ENCODE measurements around the gene CUBN. TPM values are rescaled to one million over a fixed set of nuclear protein-coding genes. Genes with fewer than 3 reads are reported as not detected.

The CUBN gene
- under 1 TPM; 0.37 to 0.42 TPM for total RNA-seq
- long read RNA-seq: 0 reads

GRCh38 chr10:17129741-17130140, at the start of gene CUBN:
Gene CUBN, minus strand, starts transcription at chr10:17129811. Its CDS starts 46 bp downstream, at chr10:17129765.
- ATAC-seq (no peak), DNase-seq (no peak)
- intact Hi-C loops (cut with DNase I, micrococcal nuclease): no loop called here

DNA sequence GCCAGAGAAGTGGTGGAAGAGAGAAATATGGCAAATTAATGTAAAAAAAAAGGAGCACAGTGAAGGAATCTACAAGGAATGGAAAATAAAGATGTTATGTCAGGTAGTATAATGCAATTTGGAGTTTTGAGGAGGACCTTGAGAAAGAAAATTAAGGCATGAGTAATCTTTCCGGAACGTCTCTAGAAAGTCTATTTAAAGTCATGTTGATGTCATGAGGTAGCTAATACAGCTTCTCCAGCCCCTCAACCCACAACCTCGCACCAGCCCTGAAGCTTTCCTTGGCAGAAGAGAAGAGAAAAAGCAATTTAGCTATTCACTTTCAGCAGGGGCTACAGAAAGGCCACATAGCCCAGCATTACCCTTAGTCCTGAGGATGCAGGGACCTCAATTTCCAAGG, 49.4 kb upstream of the CUBN start:
- intact Hi-C loops (cut with DNase I, micrococcal nuclease): no loop called here
- DNase-seq: no peak
- no peak for ATAC-seq

- ATAC-seq (peak; percentile 63), DNase-seq (no peak)
- intact Hi-C loops (cut with DNase I, micrococcal nuclease): no loop called here
These were observed 48.4 kb upstream of the CUBN start for GRCh38 chr10:17178006-17178405.

DNA sequence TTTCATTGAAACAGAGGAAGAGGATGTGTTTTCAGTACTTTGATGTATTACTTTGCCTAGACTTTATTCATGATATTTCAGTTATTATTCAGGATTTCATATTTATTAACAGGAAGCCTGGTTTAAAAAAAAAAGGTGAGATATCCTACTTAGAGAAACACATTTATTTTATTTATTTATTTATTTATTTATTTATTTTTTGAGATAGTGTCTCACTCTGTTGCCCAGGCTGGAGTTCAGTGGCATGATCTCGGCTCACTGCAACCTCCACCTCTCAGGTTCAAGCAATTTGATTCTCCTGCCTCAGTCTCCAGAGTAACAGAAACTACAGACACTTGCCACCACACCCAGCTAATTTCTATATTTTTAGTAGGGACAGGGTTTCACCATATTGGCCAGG, 47.4 kb upstream of the CUBN start:
- ATAC-seq: no peak
- no peak for DNase-seq
- intact Hi-C loops (cut with DNase I, micrococcal nuclease): no loop called here

- intact Hi-C loops (cut with DNase I, micrococcal nuclease): no loop called here
- DNase-seq (no peak), ATAC-seq (no peak)
These were observed 46.5 kb upstream of the CUBN start for GRCh38 chr10:17176091-17176490.

DNA sequence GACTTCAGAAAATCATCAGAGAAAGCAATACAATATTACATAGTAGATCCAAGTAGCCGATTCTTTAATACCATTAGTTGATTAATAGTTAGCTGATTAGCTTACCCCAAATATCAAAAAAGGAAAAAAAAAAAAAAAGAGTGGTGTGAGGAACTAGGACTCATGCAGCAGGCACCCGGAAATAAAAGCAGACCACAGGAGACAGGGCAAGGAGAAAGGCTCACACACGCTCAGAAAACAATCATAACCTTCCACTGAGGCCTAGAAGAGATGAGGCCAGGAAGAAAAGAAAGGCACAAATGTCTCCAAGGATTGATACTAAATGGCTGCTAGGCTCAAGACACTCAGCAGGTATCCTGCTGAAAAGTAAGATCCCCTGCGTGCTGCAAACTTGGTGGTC, 45.9 kb upstream of the CUBN start:
- ATAC-seq (no peak), DNase-seq (no peak)
- intact Hi-C loops (cut with DNase I, micrococcal nuclease): no loop called here

- intact Hi-C loops (cut with DNase I, micrococcal nuclease): no loop called here
- no peak for DNase-seq
- ATAC-seq: no peak
These were observed 45.0 kb upstream of the CUBN start for GRCh38 chr10:17174626-17175025.

DNA sequence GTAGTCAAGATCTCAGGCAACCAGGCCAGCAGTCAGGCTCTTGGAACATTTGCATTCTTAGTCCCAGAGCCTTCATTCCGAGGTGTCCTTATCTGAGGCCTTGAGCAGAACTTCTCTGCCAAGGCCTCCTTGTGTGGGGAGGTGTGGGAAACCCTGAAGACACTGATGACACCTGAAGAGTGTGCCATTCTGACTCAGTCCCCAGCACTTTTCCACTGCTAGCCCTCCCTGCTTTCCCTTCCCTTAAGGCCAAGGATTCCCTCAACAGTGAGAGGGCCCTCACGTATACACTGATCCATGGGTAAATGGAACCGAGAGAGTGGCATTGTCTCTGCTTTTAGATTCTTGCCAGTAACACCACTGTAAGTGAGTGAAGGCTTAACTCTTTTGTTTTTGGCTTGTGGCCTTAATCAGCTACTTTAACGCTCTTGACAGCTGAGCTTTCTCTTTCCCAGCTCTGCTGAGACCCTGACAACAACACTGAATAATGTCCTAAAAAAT, 41.6 kb upstream of the CUBN start:
- DNase-seq (no peak), ATAC-seq (no peak)
- intact Hi-C loops (cut with DNase I, micrococcal nuclease): no loop called here

DNA sequence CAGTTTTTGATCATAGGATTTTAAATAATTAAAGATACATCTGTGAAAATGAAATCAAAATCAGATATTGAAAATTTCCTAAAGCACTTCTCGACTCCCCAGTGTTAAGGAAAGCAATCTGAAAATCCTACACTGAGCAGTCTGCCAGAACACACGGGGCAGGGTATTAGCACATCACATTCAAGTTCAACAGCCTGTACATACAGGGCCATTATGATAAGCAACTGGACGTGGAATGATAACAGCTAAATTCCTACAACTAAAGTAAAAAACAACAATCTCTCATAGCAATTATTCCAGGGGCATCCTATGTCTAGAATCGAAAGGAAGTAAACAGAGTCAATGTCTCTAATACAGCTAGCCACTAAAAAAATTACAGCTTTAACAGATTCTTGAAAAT, 40.2 kb upstream of the CUBN start:
- intact Hi-C loops (cut with DNase I, micrococcal nuclease): no loop called here
- DNase-seq (no peak), ATAC-seq (no peak)

DNA sequence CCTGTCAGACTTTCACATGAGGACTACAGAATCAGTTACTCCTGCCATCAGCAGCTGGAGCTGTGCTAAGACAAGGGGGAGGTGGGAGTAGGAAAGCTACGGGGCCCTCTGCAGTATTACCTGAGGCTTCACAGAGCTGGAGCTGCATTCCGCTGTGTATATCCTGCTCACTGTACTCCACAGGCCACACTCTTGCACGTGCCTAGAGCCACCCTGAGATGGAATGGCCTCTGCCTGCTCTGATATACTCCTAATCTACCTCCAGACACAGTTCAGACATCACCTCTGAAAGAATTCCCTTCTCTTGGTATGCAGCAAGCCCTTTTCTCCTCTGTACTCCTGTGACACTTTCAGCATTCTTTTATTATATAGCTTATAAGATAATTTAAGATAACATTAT, 37.1 kb upstream of the CUBN start:
- DNase-seq: no peak
- ATAC-seq: no peak
- intact Hi-C loops (cut with DNase I, micrococcal nuclease): no loop called here

DNA sequence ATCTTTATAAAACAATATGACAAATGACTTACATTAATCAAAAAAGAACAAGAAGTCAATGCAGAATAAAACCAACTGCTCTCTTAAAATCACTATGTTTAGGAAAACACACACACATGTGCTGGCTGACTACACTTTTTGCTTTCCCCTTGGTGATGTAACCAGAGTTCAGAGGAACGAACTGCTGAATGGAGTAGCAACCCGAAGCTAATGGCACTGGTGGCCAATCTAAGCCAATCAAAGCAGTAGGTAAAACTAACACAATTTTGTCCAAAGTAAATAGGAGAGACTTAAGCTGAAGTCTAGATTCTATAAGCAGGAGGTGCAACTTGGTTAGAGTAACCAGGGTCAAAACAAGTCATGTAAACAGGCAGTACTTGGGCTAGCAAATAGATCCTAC, 33.2 kb upstream of the CUBN start:
- intact Hi-C loops (cut with DNase I, micrococcal nuclease): no loop called here
- ATAC-seq: no peak
- DNase-seq: no peak

- intact Hi-C loops (cut with DNase I, micrococcal nuclease): no loop called here
- DNase-seq: no peak
- no peak for ATAC-seq
These were observed 32.2 kb upstream of the CUBN start for GRCh38 chr10:17161775-17162174.

- DNase-seq (no peak), ATAC-seq (no peak)
- intact Hi-C loops (cut with DNase I, micrococcal nuclease): no loop called here
These were observed 27.4 kb upstream of the CUBN start for GRCh38 chr10:17157024-17157423.

- peak; percentile 69 for ATAC-seq
- intact Hi-C loops (cut with DNase I, micrococcal nuclease): no loop called here
- no peak for DNase-seq
These were observed 26.2 kb upstream of the CUBN start for GRCh38 chr10:17155826-17156225.

DNA sequence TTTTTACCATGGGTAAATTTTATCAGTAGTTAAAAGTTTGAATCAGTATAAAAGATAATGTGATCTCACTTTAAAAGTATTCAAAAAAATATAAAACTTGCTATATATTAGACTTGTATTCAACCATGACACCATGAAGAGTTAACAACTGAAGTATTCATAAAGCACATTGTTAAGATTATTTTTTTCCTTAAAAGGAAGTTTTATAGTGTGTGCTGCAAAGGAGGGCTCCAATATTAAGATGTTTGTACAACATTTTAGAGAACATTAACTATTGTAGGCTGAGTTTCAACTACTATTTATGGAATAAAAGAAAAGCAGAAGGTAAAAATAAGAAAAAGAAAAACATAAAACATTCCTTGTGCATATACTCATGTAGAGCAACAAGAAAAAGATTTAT, 24.5 kb upstream of the CUBN start:
- DNase-seq (no peak), ATAC-seq (no peak)
- intact Hi-C loops (cut with DNase I, micrococcal nuclease): no loop called here

- ATAC-seq: no peak
- intact Hi-C loops (cut with DNase I, micrococcal nuclease): no loop called here
- no peak for DNase-seq
These were observed 23.7 kb upstream of the CUBN start for GRCh38 chr10:17153321-17153720.

DNA sequence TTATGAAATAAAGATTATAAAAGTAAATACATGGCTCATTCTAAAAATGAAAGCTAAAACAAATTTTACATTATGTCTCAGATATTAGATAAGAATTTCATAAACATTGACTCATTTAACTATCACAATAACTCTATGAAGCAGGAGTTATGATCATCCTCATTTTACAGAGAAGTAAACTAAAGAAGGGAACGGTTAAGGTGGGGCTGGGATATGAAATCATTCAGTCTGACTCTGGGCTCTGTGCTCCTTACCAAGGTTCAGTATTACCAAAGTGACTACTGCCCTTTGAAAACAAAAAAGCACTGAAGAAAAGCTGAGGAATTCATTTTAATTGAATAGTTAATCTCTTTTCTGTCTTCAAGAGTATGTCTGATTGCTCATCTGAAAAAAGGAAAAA, 22.1 kb upstream of the CUBN start:
- DNase-seq (no peak), ATAC-seq (peak; percentile 83)
- intact Hi-C loops (cut with DNase I, micrococcal nuclease): no loop called here

- peak; percentile 69 for ATAC-seq
- intact Hi-C loops (cut with DNase I, micrococcal nuclease): no loop called here
- no peak for DNase-seq
These were observed 18.4 kb upstream of the CUBN start for GRCh38 chr10:17147884-17148489.

DNA sequence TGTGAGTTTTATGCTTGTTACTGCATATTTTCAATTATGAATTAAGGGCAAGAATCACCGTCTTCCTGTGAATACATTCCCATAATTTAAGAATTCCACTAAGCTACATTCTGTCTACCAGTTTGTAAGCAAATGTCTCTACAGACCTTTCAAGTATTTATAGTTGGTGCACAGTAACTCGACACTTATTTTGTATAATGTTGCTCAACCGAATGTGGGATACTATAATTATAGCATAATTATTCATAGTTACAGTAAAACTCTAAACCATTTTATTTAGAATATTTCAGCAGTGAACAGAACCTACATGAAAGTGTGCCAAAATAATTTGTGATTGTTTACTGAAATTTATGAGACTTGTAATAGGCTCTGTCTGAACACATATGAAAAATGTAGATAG, 17.3 kb upstream of the CUBN start:
- DNase-seq: no peak
- intact Hi-C loops (cut with DNase I, micrococcal nuclease): no loop called here
- ATAC-seq: no peak

DNA sequence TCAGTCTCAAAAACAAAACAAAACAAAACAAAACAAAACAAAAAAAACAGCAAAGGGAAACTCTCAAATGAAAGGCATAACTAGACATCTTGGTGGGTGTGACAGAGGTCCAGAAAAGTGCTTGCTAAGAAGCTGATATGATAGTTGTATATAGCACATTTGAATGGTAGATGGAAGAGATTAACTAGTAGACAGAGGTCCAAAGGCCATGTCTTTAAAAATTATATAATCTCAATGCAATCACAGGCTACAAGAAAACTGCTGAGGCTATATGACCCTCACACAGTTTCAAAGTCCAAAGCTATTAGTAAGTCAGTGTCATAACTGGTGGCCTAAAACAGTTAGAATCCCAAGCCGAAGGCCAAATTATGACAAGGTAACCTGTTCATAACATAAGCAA, 15.6 kb upstream of the CUBN start:
- peak; percentile 96 for ATAC-seq
- no peak for DNase-seq
- intact Hi-C loops (cut with DNase I, micrococcal nuclease): no loop called here

DNA sequence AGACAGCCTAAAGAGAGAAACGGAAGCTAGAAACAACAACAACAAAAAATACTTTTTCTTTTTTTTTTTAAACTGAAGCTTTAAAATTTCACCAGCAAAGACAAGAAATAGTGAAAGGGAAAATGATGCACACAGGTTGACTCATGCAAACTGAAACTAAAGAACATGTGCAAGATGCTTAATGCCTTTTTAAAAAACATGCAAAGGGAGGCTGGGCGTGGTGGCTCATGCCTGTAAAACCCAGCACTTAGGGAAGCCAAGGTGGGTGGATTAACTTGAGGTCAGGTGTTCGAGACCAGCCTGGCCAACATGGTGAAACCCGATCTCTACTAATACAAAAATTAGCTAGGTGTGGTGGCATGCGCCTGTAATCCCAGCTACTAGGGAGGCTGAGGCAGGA, 15.1 kb upstream of the CUBN start:
- peak; percentile 35 for ATAC-seq
- intact Hi-C loops (cut with DNase I, micrococcal nuclease): no loop called here
- peak in 1 of 2 donors; percentile 14 for DNase-seq

All from left colon (tissue), 2 donors.